ENCODE results near the gene ITLN1.
A peak's percentile ranks its signal among the peaks of the same experiment; 100 is the strongest.

The ITLN1 gene

GRCh38 chr1:160862203-160863060 lies 22.5 kb downstream of the ITLN1 start, which contains the start of gene CD244:
Gene CD244, minus strand, starts transcription at chr1:160862887. Its CDS starts 210 bp downstream, at chr1:160862677.
- peak within 1 kb of the TSS; percentile 53 for H3K9ac ChIP-seq (ENCODE audit: insufficient read length, low read depth)
- H3K4me3 ChIP-seq (ENCODE audit: insufficient read length, low read depth) = no peak within 1 kb of the TSS
- H3K27me3 ChIP-seq (ENCODE audit: insufficient read depth, insufficient read length) = peaks cover 5% of the 10 kb centered on the region
- TF ChIP-seq YY1 (IDR thresholded peaks at IDR 0.05; ENCODE audit: insufficient read depth, insufficient read length) (no peak), ZNF274 (IDR thresholded peaks at IDR 0.05; ENCODE audit: low read depth, low read length) (no peak), SUZ12 (IDR thresholded peaks at IDR 0.05; ENCODE audit: extremely low read depth, insufficient read depth, insufficient read length) (no peak)
- no peaks in the 10 kb centered on the region for H3K36me3 ChIP-seq (ENCODE audit: insufficient read depth, insufficient read length, low read length)
- DNase-seq (ENCODE audit: low read depth, low spot score) = peak; percentile 73
- no peaks in the 10 kb centered on the region; the same call in 1 of the 2 replicates for H3K9me3 ChIP-seq (ENCODE audit: insufficient read depth, low read length)
- peaks cover 10% of the 10 kb centered on the region for H3K4me1 ChIP-seq (ENCODE audit: insufficient read depth, insufficient read length)

GRCh38 chr1:160860840-160861505 lies 24.0 kb downstream of the ITLN1 start:
- DNase-seq (ENCODE audit: low read depth, low spot score) = no peak
- Histone ChIP-seq H3K36me3 (ENCODE audit: insufficient read depth, insufficient read length, low read length) (no peaks in the 10 kb centered on the region), H3K4me3 (ENCODE audit: insufficient read length, low read depth) (no peak overlapping the region), H3K9ac (ENCODE audit: insufficient read length, low read depth) (no peak overlapping the region), H3K27me3 (ENCODE audit: insufficient read depth, insufficient read length) (peaks cover 9% of the 10 kb centered on the region), H3K4me1 (ENCODE audit: insufficient read depth, insufficient read length) (peaks cover 10% of the 10 kb centered on the region), H3K9me3 (ENCODE audit: insufficient read depth, low read length) (no peaks in the 10 kb centered on the region)
- no peak for TF ChIP-seq SUZ12 (IDR thresholded peaks at IDR 0.05; ENCODE audit: extremely low read depth, insufficient read depth, insufficient read length)

- peaks cover 10% of the 10 kb centered on the region for H3K4me1 ChIP-seq (ENCODE audit: insufficient read depth, insufficient read length)
- H3K4me3 ChIP-seq (ENCODE audit: insufficient read length, low read depth) = no peak overlapping the region
- no peak for DNase-seq (ENCODE audit: low read depth, low spot score)
- H3K9me3 ChIP-seq (ENCODE audit: insufficient read depth, low read length) = no peaks in the 10 kb centered on the region
- TF ChIP-seq YY1 (IDR thresholded peaks at IDR 0.05; ENCODE audit: insufficient read depth, insufficient read length) (no peak), SUZ12 (IDR thresholded peaks at IDR 0.05; ENCODE audit: extremely low read depth, insufficient read depth, insufficient read length) (no peak), ZNF274 (IDR thresholded peaks at IDR 0.05; ENCODE audit: low read depth, low read length) (no peak)
- H3K36me3 ChIP-seq (ENCODE audit: insufficient read depth, insufficient read length, low read length) = no peaks in the 10 kb centered on the region
- H3K27me3 ChIP-seq (ENCODE audit: insufficient read depth, insufficient read length) = peaks cover 10% of the 10 kb centered on the region
- H3K9ac ChIP-seq (ENCODE audit: insufficient read length, low read depth) = no peak overlapping the region
Measured at GRCh38 chr1:160859166-160859565, 25.8 kb downstream of the ITLN1 start.

GRCh38 chr1:160858507-160858906 lies 26.5 kb downstream of the ITLN1 start:
- Histone ChIP-seq H3K4me1 (ENCODE audit: insufficient read depth, insufficient read length) (peaks cover 10% of the 10 kb centered on the region), H3K27me3 (ENCODE audit: insufficient read depth, insufficient read length) (peaks cover 10% of the 10 kb centered on the region), H3K9ac (ENCODE audit: insufficient read length, low read depth) (no peak overlapping the region), H3K4me3 (ENCODE audit: insufficient read length, low read depth) (no peak overlapping the region), H3K36me3 (ENCODE audit: insufficient read depth, insufficient read length, low read length) (no peaks in the 10 kb centered on the region), H3K9me3 (ENCODE audit: insufficient read depth, low read length) (no peaks in the 10 kb centered on the region)
- TF ChIP-seq YY1 (IDR thresholded peaks at IDR 0.05; ENCODE audit: insufficient read depth, insufficient read length) (no peak), SUZ12 (IDR thresholded peaks at IDR 0.05; ENCODE audit: extremely low read depth, insufficient read depth, insufficient read length) (no peak), ZNF274 (IDR thresholded peaks at IDR 0.05; ENCODE audit: low read depth, low read length) (no peak)
- no peak for DNase-seq (ENCODE audit: low read depth, low spot score)

- TF ChIP-seq ZNF274 (IDR thresholded peaks at IDR 0.05; ENCODE audit: low read depth, low read length) (no peak), YY1 (IDR thresholded peaks at IDR 0.05; ENCODE audit: insufficient read depth, insufficient read length) (no peak), SUZ12 (IDR thresholded peaks at IDR 0.05; ENCODE audit: extremely low read depth, insufficient read depth, insufficient read length) (no peak)
- no peaks in the 10 kb centered on the region for H3K9me3 ChIP-seq (ENCODE audit: insufficient read depth, low read length)
- peaks cover 10% of the 10 kb centered on the region for H3K4me1 ChIP-seq (ENCODE audit: insufficient read depth, insufficient read length)
- no peaks in the 10 kb centered on the region for H3K36me3 ChIP-seq (ENCODE audit: insufficient read depth, insufficient read length, low read length)
- H3K27me3 ChIP-seq (ENCODE audit: insufficient read depth, insufficient read length) = peaks cover 10% of the 10 kb centered on the region
- H3K9ac ChIP-seq (ENCODE audit: insufficient read length, low read depth) = no peak overlapping the region
- H3K4me3 ChIP-seq (ENCODE audit: insufficient read length, low read depth) = no peak overlapping the region
- DNase-seq (ENCODE audit: low read depth, low spot score) = no peak
Measured at GRCh38 chr1:160858097-160858496, 26.9 kb downstream of the ITLN1 start.

GRCh38 chr1:160855181-160855981 lies 29.6 kb downstream of the ITLN1 start:
- TF ChIP-seq YY1 (IDR thresholded peaks at IDR 0.05; ENCODE audit: insufficient read depth, insufficient read length) (no peak), SUZ12 (IDR thresholded peaks at IDR 0.05; ENCODE audit: extremely low read depth, insufficient read depth, insufficient read length) (no peak), ZNF274 (IDR thresholded peaks at IDR 0.05; ENCODE audit: low read depth, low read length) (no peak)
- Histone ChIP-seq H3K9me3 (ENCODE audit: insufficient read depth, low read length) (no peaks in the 10 kb centered on the region), H3K9ac (ENCODE audit: insufficient read length, low read depth) (no peak overlapping the region), H3K27me3 (ENCODE audit: insufficient read depth, insufficient read length) (peaks cover 5% of the 10 kb centered on the region), H3K4me3 (ENCODE audit: insufficient read length, low read depth) (no peak overlapping the region), H3K4me1 (ENCODE audit: insufficient read depth, insufficient read length) (no peaks in the 10 kb centered on the region), H3K36me3 (ENCODE audit: insufficient read depth, insufficient read length, low read length) (no peaks in the 10 kb centered on the region)
- no peak for DNase-seq (ENCODE audit: low read depth, low spot score)

Data from NT2/D1 (cell line).